Thyroid gland (tissue), 4 donors: ENCODE results near the gene EGFL8. TPM values are rescaled to one million over a fixed set of nuclear protein-coding genes. Genes with fewer than 3 reads are reported as not detected.
"Not testable (repeated sequence)": the region's sequence is repeated elsewhere in the genome, so short reads cannot be mapped to it uniquely, and the experiment has no call there.

Experiments
- DNase-seq, 2 donors: peaks; one replicate each; pipeline ENCODE4 v3.0.0-alpha.2; 2019
- H3K27ac ChIP-seq, 3 donors: fragments of 200-600 bp; sonication (generic); 1 replicate in 2 of 3; 2 replicates in 1 of 3; pipeline ENCODE4 v1.5.1; 2016 to 2019; ENCODE audit warnings: mild to moderate bottlenecking in 1 of 3, moderate library complexity in 1 of 3
- H3K27me3 ChIP-seq: fragments of 200-600 bp; sonication (generic); one replicate; pipeline ENCODE4 v1.5.1; 2019
- H3K36me3 ChIP-seq, 2 donors: fragments of 200-600 bp; sonication (generic); one replicate each; pipeline ENCODE4 v1.5.1; 2016 to 2019
- H3K4me1 ChIP-seq, 2 donors: fragments of 200-600 bp; sonication (generic); one replicate each; pipeline ENCODE4 v1.5.1; 2017 to 2019
- H3K4me3 ChIP-seq, 3 donors: fragments of 200-600 bp; sonication (generic); replicated peaks in 1 of 3; 1 replicate in 2 of 3; 2 replicates in 1 of 3; pipeline ENCODE4 v1.5.1; 2016; ENCODE audit warnings: mild to moderate bottlenecking in 1 of 3
- H3K9me3 ChIP-seq: fragments of 200-600 bp; sonication (generic); one replicate; pipeline ENCODE4 v1.5.1; 2017
- POLR2A ChIP-seq, 2 donors: fragments of 450-650 bp; IDR thresholded peaks; one replicate each; pipeline ENCODE4 v1.6.1; 2017; ENCODE audit warnings: antibody characterized with exemption in 2 of 2, mild to moderate bottlenecking in 2 of 2, moderate library complexity in 1 of 2
- WGBS, 2 donors: methylation state at CpG; one replicate each; pipeline ENCODE4 v1.1.5; 2017; 5-methylcytosine and 5-hydroxymethylcytosine counted together
- intact Hi-C: fragments of 100-400 bp; cut with DNase I; formaldehyde crosslinking; loops from one replicate; pipeline ENCODE4 v1.15.1; 2023
- total RNA-seq, 4 donors: library from RNA; depleted of rRNA; stranded (reverse); fragments of >200 nt; gene quantifications; one replicate each; pipeline ENCODE4 v1.2.3, GENCODE V29; 2016
- TF ChIP-seq, protein P1 (sequence below), 6 experiments: fragments of 200-600 bp in 3 of 6; fragments of 450-650 bp in 3 of 6; sonication (generic) in 3 of 6; IDR thresholded peaks; one replicate each; pipeline ENCODE4 v1.5.1; 2016 to 2019; ENCODE audit warnings: antibody characterized with exemption in 6 of 6, mild to moderate bottlenecking in 2 of 6, inconsistent platforms in 1 of 6, moderate library complexity in 1 of 6

The EGFL8 gene
- total RNA-seq, 4 donors from 2014 or later = 2.3 to 9.8 (median 6.5) TPM

DNA sequence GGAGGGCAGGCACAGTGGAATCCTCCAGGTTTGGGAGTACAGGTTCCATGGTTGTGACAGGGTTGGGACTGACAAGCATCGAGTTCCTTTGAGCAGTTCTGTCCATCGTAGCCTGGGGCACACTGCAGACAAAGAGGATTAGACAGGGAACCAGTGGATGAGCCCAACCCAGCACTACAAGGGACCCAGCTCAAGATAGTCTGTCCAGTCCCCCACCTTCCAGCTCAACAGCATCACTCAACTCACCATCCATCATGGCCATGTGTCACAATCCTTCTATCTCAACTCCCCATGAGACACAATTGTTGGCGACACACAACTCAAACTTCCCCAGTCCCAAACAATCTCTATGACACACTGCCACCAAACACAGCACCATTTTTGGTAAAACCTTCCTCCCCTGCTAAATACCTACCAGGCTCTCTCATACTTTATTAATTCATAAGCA is 39.9 kb downstream of the EGFL8 start:
- 74 to 97% methylated on average over 1 to 3 of the region's 3 CpGs for WGBS, 2 donors
- peaks cover 13 to 16% of the 10 kb centered on the region in 2 donors for H3K4me1 ChIP-seq
- intact Hi-C loops = no loop called here
- no peak for DNase-seq
- TF ChIP-seq, protein P1, sequence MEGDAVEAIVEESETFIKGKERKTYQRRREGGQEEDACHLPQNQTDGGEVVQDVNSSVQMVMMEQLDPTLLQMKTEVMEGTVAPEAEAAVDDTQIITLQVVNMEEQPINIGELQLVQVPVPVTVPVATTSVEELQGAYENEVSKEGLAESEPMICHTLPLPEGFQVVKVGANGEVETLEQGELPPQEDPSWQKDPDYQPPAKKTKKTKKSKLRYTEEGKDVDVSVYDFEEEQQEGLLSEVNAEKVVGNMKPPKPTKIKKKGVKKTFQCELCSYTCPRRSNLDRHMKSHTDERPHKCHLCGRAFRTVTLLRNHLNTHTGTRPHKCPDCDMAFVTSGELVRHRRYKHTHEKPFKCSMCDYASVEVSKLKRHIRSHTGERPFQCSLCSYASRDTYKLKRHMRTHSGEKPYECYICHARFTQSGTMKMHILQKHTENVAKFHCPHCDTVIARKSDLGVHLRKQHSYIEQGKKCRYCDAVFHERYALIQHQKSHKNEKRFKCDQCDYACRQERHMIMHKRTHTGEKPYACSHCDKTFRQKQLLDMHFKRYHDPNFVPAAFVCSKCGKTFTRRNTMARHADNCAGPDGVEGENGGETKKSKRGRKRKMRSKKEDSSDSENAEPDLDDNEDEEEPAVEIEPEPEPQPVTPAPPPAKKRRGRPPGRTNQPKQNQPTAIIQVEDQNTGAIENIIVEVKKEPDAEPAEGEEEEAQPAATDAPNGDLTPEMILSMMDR (IDR thresholded peaks at IDR 0.05) = no peak
- no peak for TF ChIP-seq POLR2A (IDR thresholded peaks at IDR 0.05)
- no peaks in the 10 kb centered on the region for H3K27me3 ChIP-seq
- H3K27ac ChIP-seq = peak overlapping the region in 1 of 3 donors; percentile 29
- H3K9me3 ChIP-seq = no peaks in the 10 kb centered on the region
- no peak overlapping the region for H3K4me3 ChIP-seq
- no peaks in the 10 kb centered on the region for H3K36me3 ChIP-seq

DNA sequence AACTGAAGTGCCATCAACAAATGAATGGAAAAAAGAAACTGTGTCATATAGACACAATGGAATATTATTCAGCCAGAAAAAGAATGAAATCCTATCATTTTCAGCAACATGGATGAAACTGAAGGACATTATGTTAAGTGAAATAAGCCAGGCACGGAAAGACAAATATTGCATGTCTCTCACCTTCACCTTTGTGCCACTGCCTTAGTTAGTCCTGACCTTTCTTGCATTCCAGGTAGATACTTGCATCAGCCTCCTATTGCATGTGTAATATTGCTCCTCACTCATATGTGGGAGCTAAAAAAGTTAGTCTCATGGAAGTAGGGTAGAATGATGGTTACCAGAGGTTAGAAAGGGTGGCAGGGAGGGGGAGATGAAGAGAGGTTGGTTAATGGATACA is 44.6 kb downstream of the EGFL8 start:
- Histone ChIP-seq H3K36me3 (no peaks in the 10 kb centered on the region), H3K4me3 (no peak overlapping the region), H3K27me3 (no peaks in the 10 kb centered on the region), H3K9me3 (no peaks in the 10 kb centered on the region), H3K27ac (no peak overlapping the region), H3K4me1 (peaks cover 2 to 3% of the 10 kb centered on the region in 2 donors)
- intact Hi-C loops = no loop called here
- no peak for TF ChIP-seq POLR2A (IDR thresholded peaks at IDR 0.05)
- TF ChIP-seq, protein P1 (IDR thresholded peaks at IDR 0.05) = no peak
- no peak for DNase-seq
- 84 to 86% methylated on average over 1 of the region's 1 CpG for WGBS, 2 donors

DNA sequence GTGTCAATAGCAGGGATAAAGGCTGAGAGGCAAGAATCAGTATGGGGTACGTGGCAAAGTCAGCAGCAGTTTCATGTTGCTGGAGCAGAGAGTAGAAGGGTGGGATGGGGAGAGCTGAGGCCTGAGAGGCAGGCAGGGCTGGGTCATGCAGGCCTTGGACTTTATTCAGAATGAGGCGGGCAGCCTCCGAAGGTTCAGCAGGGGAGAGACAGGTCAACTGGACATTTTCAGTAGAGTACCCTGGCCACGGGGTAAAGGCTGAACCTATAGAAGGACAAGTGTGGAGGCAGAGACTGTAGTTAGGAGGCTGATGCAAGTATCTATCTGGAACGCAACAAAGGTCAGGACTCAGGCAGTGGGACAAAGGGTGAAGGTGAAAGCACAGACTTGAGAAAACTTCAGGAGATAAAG is 45.8 kb downstream of the EGFL8 start:
- Histone ChIP-seq H3K4me1 (no peaks in the 10 kb centered on the region), H3K36me3 (no peaks in the 10 kb centered on the region), H3K27ac (no peak overlapping the region), H3K4me3 (no peak overlapping the region), H3K9me3 (no peaks in the 10 kb centered on the region), H3K27me3 (no peaks in the 10 kb centered on the region)
- WGBS, 2 donors = 94 to 95% methylated on average over 5 of the region's 5 CpGs
- DNase-seq = no peak
- no peak for TF ChIP-seq POLR2A (IDR thresholded peaks at IDR 0.05)
- TF ChIP-seq, protein P1 (IDR thresholded peaks at IDR 0.05) = no peak
- intact Hi-C loops = no loop called here

DNA sequence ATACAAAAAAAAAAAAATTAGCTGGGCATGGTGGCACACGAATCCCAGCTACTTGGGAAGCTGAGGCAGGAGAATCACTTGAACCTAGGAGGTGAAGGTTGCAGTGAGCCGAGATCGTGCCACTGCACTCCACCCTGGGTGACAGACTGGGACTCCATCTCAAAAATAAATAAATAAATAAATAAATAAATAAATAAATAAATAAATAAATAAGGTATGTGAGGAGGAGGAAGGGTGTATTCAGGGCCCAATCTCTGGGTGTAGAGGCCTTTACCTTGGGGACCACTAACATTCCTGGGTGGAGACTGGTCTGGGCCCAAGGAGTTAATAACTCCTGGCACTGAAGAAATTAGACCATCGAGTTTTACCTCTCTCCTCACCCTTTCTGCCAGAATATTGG is 47.0 kb downstream of the EGFL8 start:
- 81% methylated on average over 4 of the region's 4 CpGs for WGBS, 2 donors
- H3K4me1 ChIP-seq, H3K4me3 ChIP-seq, DNase-seq, H3K9me3 ChIP-seq, H3K27me3 ChIP-seq, H3K36me3 ChIP-seq, H3K27ac ChIP-seq, intact Hi-C loops: not testable (repeated sequence)

DNA sequence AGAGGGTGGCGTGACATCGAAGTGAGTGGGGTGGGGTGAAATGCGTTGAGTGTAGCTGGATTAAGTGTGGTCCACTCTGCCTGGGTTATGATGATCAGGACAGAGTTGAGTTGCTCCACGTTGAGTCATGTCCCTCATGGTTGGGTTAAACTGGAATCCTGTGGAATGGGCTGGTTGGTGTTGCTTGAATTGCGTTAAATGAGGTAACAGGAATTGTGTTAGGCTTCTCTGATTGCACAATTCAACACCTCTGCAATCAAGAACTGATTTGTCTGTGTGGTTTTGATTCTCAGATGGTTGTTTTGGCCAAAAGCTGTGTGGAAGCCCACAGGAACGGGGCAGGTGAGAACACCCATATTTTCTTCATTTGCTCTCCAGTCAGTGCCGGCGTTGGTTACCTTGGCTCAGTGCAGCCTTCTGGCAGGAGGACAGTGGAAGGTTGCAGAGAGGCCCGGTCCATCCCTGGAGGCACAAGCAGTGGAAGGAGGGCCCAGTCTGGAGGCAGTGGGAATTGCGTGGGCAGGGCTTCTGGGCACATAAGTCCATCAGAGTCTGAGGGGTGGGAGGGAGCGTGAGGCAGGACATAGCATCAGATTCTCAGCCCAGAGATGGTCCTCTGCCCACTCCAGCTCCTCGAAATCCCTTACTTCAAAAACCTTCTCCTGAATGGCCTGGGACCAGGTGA is 47.8 kb downstream of the EGFL8 start:
- no peak for DNase-seq
- Histone ChIP-seq H3K9me3 (no peaks in the 10 kb centered on the region), H3K27ac (no peak overlapping the region), H3K27me3 (no peaks in the 10 kb centered on the region), H3K4me3 (no peak overlapping the region), H3K4me1 (no peaks in the 10 kb centered on the region), H3K36me3 (no peaks in the 10 kb centered on the region)
- intact Hi-C loops = no loop called here
- TF ChIP-seq, protein P1 (IDR thresholded peaks at IDR 0.05) = no peak
- TF ChIP-seq POLR2A (IDR thresholded peaks at IDR 0.05) = no peak
- WGBS, 2 donors = 86% methylated on average over 12 of the region's 12 CpGs
